Measurements from ENCODE around the gene TMEM220.

The TMEM220 gene

GRCh38 chr17:10729334-10730193 is at the start of gene TMEM220:
TMEM220 (minus strand) TSS chr17:10730023; CDS start chr17:10729851, 172 bp downstream.
- DNase-seq (ENCODE audit: low read depth): peak; percentile 83

GRCh38 chr17:10779609-10780008 is 49.8 kb upstream of the TMEM220 start:
- DNase-seq (ENCODE audit: low read depth): no peak

- no peak for DNase-seq (ENCODE audit: low read depth)
Measured at GRCh38 chr17:10777890-10778289, 48.1 kb upstream of the TMEM220 start.

- DNase-seq (ENCODE audit: low read depth): no peak
Measured at GRCh38 chr17:10777131-10777807, 47.4 kb upstream of the TMEM220 start.

- DNase-seq (ENCODE audit: low read depth): no peak
Measured at GRCh38 chr17:10776381-10776780, 46.6 kb upstream of the TMEM220 start.

GRCh38 chr17:10775740-10776356 is 46.0 kb upstream of the TMEM220 start:
- no peak for DNase-seq (ENCODE audit: low read depth)

GRCh38 chr17:10775058-10775457 is 45.2 kb upstream of the TMEM220 start:
- DNase-seq (ENCODE audit: low read depth): no peak

- no peak for DNase-seq (ENCODE audit: low read depth)
Measured at GRCh38 chr17:10773391-10773790, 43.6 kb upstream of the TMEM220 start.

GRCh38 chr17:10772425-10773380 is 42.9 kb upstream of the TMEM220 start:
- DNase-seq (ENCODE audit: low read depth): peak; percentile 7

- no peak for DNase-seq (ENCODE audit: low read depth)
Measured at GRCh38 chr17:10771148-10771547, 41.3 kb upstream of the TMEM220 start.

GRCh38 chr17:10769840-10770239 is 40.0 kb upstream of the TMEM220 start:
- no peak for DNase-seq (ENCODE audit: low read depth)

GRCh38 chr17:10768750-10769251 is 39.0 kb upstream of the TMEM220 start:
- no peak for DNase-seq (ENCODE audit: low read depth)

- DNase-seq (ENCODE audit: low read depth): no peak
Measured at GRCh38 chr17:10767232-10767631, 37.4 kb upstream of the TMEM220 start.

- DNase-seq (ENCODE audit: low read depth): no peak
Measured at GRCh38 chr17:10762037-10762436, 32.2 kb upstream of the TMEM220 start.

- no peak for DNase-seq (ENCODE audit: low read depth)
Measured at GRCh38 chr17:10761281-10761680, 31.5 kb upstream of the TMEM220 start.

- DNase-seq (ENCODE audit: low read depth): no peak
Measured at GRCh38 chr17:10758062-10758461, 28.2 kb upstream of the TMEM220 start.

- DNase-seq (ENCODE audit: low read depth): no peak
Measured at GRCh38 chr17:10757647-10758046, 27.8 kb upstream of the TMEM220 start.

GRCh38 chr17:10757067-10757466 is 27.2 kb upstream of the TMEM220 start:
- DNase-seq (ENCODE audit: low read depth): no peak

- DNase-seq (ENCODE audit: low read depth): no peak
Measured at GRCh38 chr17:10756619-10757018, 26.8 kb upstream of the TMEM220 start.

- no peak for DNase-seq (ENCODE audit: low read depth)
Measured at GRCh38 chr17:10756185-10756584, 26.4 kb upstream of the TMEM220 start.

- no peak for DNase-seq (ENCODE audit: low read depth)
Measured at GRCh38 chr17:10755592-10756127, 25.8 kb upstream of the TMEM220 start.

Measured in EH (cell line).